Panc1 (cell line): ENCODE measurements around the gene IL4. TPM values are rescaled to one million over a fixed set of nuclear protein-coding genes. Genes with fewer than 3 reads are reported as not detected.

Experiments used
- ATAC-seq: fragments of 200-7000 bp; cut with Tn5 transposase; 2 replicates; pipeline ENCODE4 v1.9.1; 2020; ENCODE audit warnings: mild to moderate bottlenecking, moderate library complexity
- BruUV-seq: library from RNA; stranded (reverse); fragments of 400-500 nt; replicated peaks from 2 replicates; lab custom pipeline; 2021; lab: Mats Ljungman, UMichigan
- CTCF ChIA-PET: fragments of 300-600 bp; sonication (Branson Sonifier 250); formaldehyde crosslinking; loops from one replicate; lab custom pipeline; 2022; ENCODE audit warnings: antibody characterized with exemption; lab: Charles Lee
- POLR2A ChIA-PET: fragments of 300-600 bp; sonication (Branson Sonifier 250); formaldehyde crosslinking; loops from one replicate; lab custom pipeline; 2022; ENCODE audit warnings: antibody characterized with exemption; lab: Charles Lee
- DNase-seq: peaks from one replicate; pipeline ENCODE4 v3.0.0-alpha.2; 2010; ENCODE audit warnings: low read depth, low spot score
- H3K27ac ChIP-seq: 2 replicates; pipeline ENCODE4 v1.5.1; 2011; ENCODE audit warnings: mild to moderate bottlenecking, low read length, inconsistent platforms
- H3K27me3 ChIP-seq: fragments of 200-500 bp; sonication (Bioruptor generic); 2 replicates; pipeline ENCODE4 v1.6.0; 2014; ENCODE audit warnings: low read length, inconsistent platforms; ENCODE audit not compliant: control insufficient read depth, insufficient read depth
- H3K36me3 ChIP-seq: fragments of 200-500 bp; sonication (Bioruptor generic); 2 replicates; pipeline ENCODE4 v1.5.1; 2014; ENCODE audit warnings: inconsistent platforms, mild to moderate bottlenecking, low read length, moderate library complexity; ENCODE audit not compliant: control insufficient read depth, insufficient read depth
- H3K4me1 ChIP-seq: 2 replicates; pipeline ENCODE4 v1.5.1; 2011; ENCODE audit warnings: inconsistent platforms, mild to moderate bottlenecking, low read length, moderate library complexity; ENCODE audit not compliant: control insufficient read depth, insufficient read depth
- H3K4me3 ChIP-seq, 2 experiments: 2 replicates each; pipeline ENCODE4 v1.5.1; 2011 to 2012; ENCODE audit warnings: low read depth in 2 of 2, low read length in 2 of 2, mild to moderate bottlenecking in 2 of 2, inconsistent platforms in 1 of 2, moderate library complexity in 1 of 2
- H3K9me3 ChIP-seq: fragments of 200-500 bp; sonication (Bioruptor generic); 2 replicates; pipeline ENCODE4 v1.5.1; 2014; ENCODE audit warnings: low read depth, mild to moderate bottlenecking, inconsistent platforms, low read length, moderate library complexity; ENCODE audit not compliant: control insufficient read depth, insufficient read depth
- POLR2AphosphoS5 ChIP-seq: IDR thresholded peaks from 2 replicates; pipeline ENCODE4 v1.6.1; 2012; ENCODE audit warnings: mild to moderate bottlenecking, low read depth, low read length, moderate library complexity
- SIN3A ChIP-seq: IDR thresholded peaks from 2 replicates; pipeline ENCODE4 v1.6.1; 2012; ENCODE audit warnings: low read depth, mild to moderate bottlenecking, low read length, moderate library complexity, borderline replicate concordance; ENCODE audit not compliant: insufficient read depth
- TCF7L2 ChIP-seq: IDR thresholded peaks from 2 replicates; pipeline ENCODE4 v1.6.1; 2011; ENCODE audit warnings: mild to moderate bottlenecking, low read depth, low read length, inconsistent platforms
- in situ Hi-C: cut with HindIII; loops from 2 replicates; pipeline ENCODE4 v1.10.0; 2016; ENCODE audit warnings: low sequenced_read_pairs, low pct_unique_long_range_greater_than_20kb
- intact Hi-C: fragments of 100-400 bp; cut with micrococcal nuclease; formaldehyde crosslinking; loops from one replicate; pipeline ENCODE4 v1.10.0; 2022; ENCODE audit not compliant: unreplicated experiment
- total RNA-seq: library from RNA; stranded (reverse); gene quantifications from one replicate; pipeline ENCODE4 v1.2.1, GENCODE V29; 2021; ENCODE audit not compliant: unreplicated experiment
- TF ChIP-seq, protein P1 (sequence below): fragments of 450-650 bp; IDR thresholded peaks from 2 replicates; pipeline ENCODE4 v1.5.1; 2017; ENCODE audit warnings: mild to moderate bottlenecking
- TF ChIP-seq, protein P2 (sequence below), 2 experiments: IDR thresholded peaks; 2 replicates each; pipeline ENCODE4 v1.6.1; 2011 to 2012; ENCODE audit warnings: low read depth in 2 of 2, control low read depth in 1 of 2, low read length in 1 of 2, mild to moderate bottlenecking in 1 of 2, moderate library complexity in 1 of 2; ENCODE audit not compliant: insufficient read depth in 1 of 2

IL4 gene
- total RNA-seq, 1 experiment from 2014 or later, result not detected

DNA sequence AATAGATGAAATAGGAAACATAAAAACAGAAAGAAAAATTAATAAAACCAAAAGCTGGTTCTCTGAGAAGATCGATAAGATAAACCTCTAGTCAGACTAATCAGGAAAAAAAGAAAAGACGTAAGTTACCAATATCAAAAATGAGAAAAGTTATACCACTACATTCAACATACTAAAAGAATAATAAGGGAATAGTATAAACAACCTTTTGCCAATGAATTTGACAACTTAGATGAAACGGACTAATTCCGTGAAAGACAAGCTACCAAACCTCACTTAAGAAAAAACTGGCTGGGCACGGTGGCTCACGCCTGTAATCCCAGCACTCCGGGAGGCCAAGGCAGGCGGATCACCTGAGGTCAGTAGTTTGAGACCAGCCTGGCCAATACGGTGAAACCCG, 56.1 kb downstream of the IL4 start:
- DNase-seq (no peak), ATAC-seq (no peak)
- BruUV-seq, result no TSS peak
- ChIA-PET CTCF (no interaction called here), POLR2A (interaction anchor here (0.7 kb wide), 1 partner anchor 9 kb away, joined by 3 read pairs; no protein-coding TSS in a partner anchor)
- Histone ChIP-seq H3K27me3 (no peaks in the 10 kb centered on the region), H3K36me3 (peaks cover 2% of the 10 kb centered on the region; the same call in 1 of the 2 replicates), H3K4me1 (no peaks in the 10 kb centered on the region), H3K9me3 (no peaks in the 10 kb centered on the region), H3K27ac (no peak overlapping the region), H3K4me3 (no peak overlapping the region)
- intact Hi-C loops (no loop called here), in situ Hi-C loops (no loop called here)
- TF ChIP-seq SIN3A (no peak), TCF7L2 (no peak), POLR2AphosphoS5 (no peak)
- TF ChIP-seq, protein P1, sequence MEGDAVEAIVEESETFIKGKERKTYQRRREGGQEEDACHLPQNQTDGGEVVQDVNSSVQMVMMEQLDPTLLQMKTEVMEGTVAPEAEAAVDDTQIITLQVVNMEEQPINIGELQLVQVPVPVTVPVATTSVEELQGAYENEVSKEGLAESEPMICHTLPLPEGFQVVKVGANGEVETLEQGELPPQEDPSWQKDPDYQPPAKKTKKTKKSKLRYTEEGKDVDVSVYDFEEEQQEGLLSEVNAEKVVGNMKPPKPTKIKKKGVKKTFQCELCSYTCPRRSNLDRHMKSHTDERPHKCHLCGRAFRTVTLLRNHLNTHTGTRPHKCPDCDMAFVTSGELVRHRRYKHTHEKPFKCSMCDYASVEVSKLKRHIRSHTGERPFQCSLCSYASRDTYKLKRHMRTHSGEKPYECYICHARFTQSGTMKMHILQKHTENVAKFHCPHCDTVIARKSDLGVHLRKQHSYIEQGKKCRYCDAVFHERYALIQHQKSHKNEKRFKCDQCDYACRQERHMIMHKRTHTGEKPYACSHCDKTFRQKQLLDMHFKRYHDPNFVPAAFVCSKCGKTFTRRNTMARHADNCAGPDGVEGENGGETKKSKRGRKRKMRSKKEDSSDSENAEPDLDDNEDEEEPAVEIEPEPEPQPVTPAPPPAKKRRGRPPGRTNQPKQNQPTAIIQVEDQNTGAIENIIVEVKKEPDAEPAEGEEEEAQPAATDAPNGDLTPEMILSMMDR, result no peak
- TF ChIP-seq, protein P2, sequence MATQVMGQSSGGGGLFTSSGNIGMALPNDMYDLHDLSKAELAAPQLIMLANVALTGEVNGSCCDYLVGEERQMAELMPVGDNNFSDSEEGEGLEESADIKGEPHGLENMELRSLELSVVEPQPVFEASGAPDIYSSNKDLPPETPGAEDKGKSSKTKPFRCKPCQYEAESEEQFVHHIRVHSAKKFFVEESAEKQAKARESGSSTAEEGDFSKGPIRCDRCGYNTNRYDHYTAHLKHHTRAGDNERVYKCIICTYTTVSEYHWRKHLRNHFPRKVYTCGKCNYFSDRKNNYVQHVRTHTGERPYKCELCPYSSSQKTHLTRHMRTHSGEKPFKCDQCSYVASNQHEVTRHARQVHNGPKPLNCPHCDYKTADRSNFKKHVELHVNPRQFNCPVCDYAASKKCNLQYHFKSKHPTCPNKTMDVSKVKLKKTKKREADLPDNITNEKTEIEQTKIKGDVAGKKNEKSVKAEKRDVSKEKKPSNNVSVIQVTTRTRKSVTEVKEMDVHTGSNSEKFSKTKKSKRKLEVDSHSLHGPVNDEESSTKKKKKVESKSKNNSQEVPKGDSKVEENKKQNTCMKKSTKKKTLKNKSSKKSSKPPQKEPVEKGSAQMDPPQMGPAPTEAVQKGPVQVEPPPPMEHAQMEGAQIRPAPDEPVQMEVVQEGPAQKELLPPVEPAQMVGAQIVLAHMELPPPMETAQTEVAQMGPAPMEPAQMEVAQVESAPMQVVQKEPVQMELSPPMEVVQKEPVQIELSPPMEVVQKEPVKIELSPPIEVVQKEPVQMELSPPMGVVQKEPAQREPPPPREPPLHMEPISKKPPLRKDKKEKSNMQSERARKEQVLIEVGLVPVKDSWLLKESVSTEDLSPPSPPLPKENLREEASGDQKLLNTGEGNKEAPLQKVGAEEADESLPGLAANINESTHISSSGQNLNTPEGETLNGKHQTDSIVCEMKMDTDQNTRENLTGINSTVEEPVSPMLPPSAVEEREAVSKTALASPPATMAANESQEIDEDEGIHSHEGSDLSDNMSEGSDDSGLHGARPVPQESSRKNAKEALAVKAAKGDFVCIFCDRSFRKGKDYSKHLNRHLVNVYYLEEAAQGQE (IDR thresholded peaks at IDR 0.05; ENCODE audit: insufficient read depth in 1 of 2, low read depth in 2 of 2, low read length in 1 of 2), result no peak

Other genes with a start within 250 kb of the IL4 start
- 48.9 TPM for gene IRF1, start 183.2 kb upstream of the IL4 start, total RNA-seq
- gene IL5, start 130.5 kb upstream of the IL4 start, total RNA-seq, result not detected
- gene RAD50, start 117.0 kb upstream of the IL4 start, total RNA-seq, result 77.6 TPM
- not detected for gene IL13, start 15.8 kb upstream of the IL4 start, total RNA-seq
- 17.1 TPM for gene KIF3A, start 63.6 kb downstream of the IL4 start, total RNA-seq
- 0.49 TPM for gene CCNI2, start 73.4 kb downstream of the IL4 start, total RNA-seq
- gene SEPTIN8, start 103.2 kb downstream of the IL4 start, total RNA-seq, result 22.8 TPM
- gene SOWAHA, start 139.3 kb downstream of the IL4 start, total RNA-seq, result not detected
- 13.5 TPM for gene SHROOM1, start 156.7 kb downstream of the IL4 start, total RNA-seq
- gene GDF9, start 192.5 kb downstream of the IL4 start, total RNA-seq, result 0.54 TPM
- gene UQCRQ, start 192.7 kb downstream of the IL4 start, total RNA-seq, result 475 TPM
- gene LEAP2, start 199.7 kb downstream of the IL4 start, total RNA-seq, result 1.4 TPM